PFSK-1 (cell line): ENCODE data around the gene CMTM3.

ENCODE experiments used
- POLR2AphosphoS5 ChIP-seq: IDR thresholded peaks from 2 replicates; pipeline ENCODE4 v1.6.1; 2012; ENCODE audit warnings: low read depth, mild to moderate bottlenecking, control low read depth, low read length, moderate library complexity
- REST ChIP-seq, 2 experiments: IDR thresholded peaks; 2 replicates each; pipeline versions ENCODE4 v1.6.1 to v1.8.0; 2011 to 2012; ENCODE audit warnings: low read depth in 2 of 2, low read length in 2 of 2, control low read depth in 1 of 2, inconsistent platforms in 1 of 2, mild to moderate bottlenecking in 1 of 2, moderate library complexity in 1 of 2; ENCODE audit not compliant: insufficient read depth in 1 of 2
- SIN3A ChIP-seq: IDR thresholded peaks from 2 replicates; pipeline ENCODE4 v1.6.1; 2012; ENCODE audit warnings: mild to moderate bottlenecking, low read length, moderate library complexity, borderline replicate concordance; ENCODE audit not compliant: insufficient read depth
- TAF1 ChIP-seq: IDR thresholded peaks from 2 replicates; pipeline ENCODE4 v1.6.1; 2012; ENCODE audit warnings: low read length, control low read depth, borderline replicate concordance; ENCODE audit not compliant: insufficient read depth

- TF ChIP-seq REST (IDR thresholded peaks at IDR 0.05; ENCODE audit: insufficient read depth in 1 of 2, low read depth in 2 of 2, low read length in 2 of 2) (no peak), SIN3A (no peak), POLR2AphosphoS5 (no peak), TAF1 (no peak)
Measured at GRCh38 chr16:66617010-66617434, 12.5 kb downstream of the CMTM3 start.
